Central memory CD8-positive, alpha-beta T cell (primary cell): ENCODE results near the gene SF3B3.
"Not testable (repeated sequence)": the region's sequence is repeated elsewhere in the genome, so short reads cannot be mapped to it uniquely, and the experiment has no call there.

ENCODE experiments used
- ATAC-seq: fragments of 150-1000 bp; cut with Tn5 transposase; replicated peaks from 2 replicates; pipeline ENCODE4 v1.10.0; 2022; ENCODE audit warnings: mild to moderate bottlenecking, moderate FRiP score, moderate number of reproducible peaks; ENCODE audit not compliant: poor library complexity, severe bottlenecking; ENCODE audit errors: extremely low read depth
- DNase-seq, 2 donors: peaks; one replicate each; pipeline ENCODE4 v3.0.0; 2021; ENCODE audit warnings: low spot score in 2 of 2
- H3K27ac Mint-ChIP-seq: one replicate; pipeline ENCODE4 v1.8.0; 2022; ENCODE audit warnings: low read depth, mild to moderate bottlenecking, moderate library complexity, mixed read lengths
- H3K27me3 Mint-ChIP-seq: one replicate; pipeline ENCODE4 v1.8.0; 2022; ENCODE audit warnings: mixed read lengths
- H3K36me3 Mint-ChIP-seq: one replicate; pipeline ENCODE4 v1.8.0; 2022; ENCODE audit warnings: mild to moderate bottlenecking, moderate library complexity, mixed read lengths; ENCODE audit not compliant: insufficient read depth
- H3K4me1 Mint-ChIP-seq: one replicate; pipeline ENCODE4 v1.8.0; 2022; ENCODE audit warnings: mixed read lengths
- H3K4me3 Mint-ChIP-seq: one replicate; pipeline ENCODE4 v1.8.0; 2022; ENCODE audit warnings: mild to moderate bottlenecking, moderate library complexity, mixed read lengths
- H3K9me3 Mint-ChIP-seq: one replicate; pipeline ENCODE4 v1.8.0; 2022; ENCODE audit warnings: mixed read lengths

The SF3B3 gene

DNA sequence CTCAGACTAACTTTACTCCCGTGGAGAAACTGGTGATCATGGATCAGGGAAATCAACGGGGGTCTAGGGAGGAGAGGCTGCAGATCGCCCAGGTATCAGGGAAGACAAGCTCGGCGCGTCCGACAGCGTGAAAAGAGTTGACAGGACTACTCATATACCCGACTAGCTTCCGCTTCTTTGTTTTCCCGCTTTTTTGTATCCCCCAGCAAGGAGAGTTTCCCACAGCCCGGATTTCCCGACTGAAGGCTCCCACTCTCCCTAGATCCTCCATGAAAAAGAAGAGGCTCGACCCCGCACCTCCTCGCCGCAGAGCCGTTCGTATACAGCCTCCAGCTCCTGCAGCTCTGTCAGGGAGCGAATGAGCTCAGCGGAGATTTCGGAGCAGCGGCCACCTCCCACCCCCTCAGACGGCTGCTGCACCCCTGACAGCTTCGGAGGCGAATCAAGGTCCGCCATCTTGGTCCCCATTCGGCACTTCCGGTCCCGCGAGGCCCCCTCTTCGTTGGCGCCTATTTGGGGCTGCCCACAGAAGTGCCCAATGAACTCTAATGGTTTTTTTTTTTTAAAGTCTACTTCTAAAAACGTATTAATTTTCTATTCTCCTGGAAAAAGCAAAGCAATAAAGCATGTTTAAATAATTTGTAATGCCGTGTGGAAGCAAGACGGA, 407 bp upstream of the SF3B3 start, which contains the start of gene COG4:
COG4 (minus strand) TSS at position 479 of the 667 bp plus-strand sequence; CDS start at position 468, 11 bp downstream.
- ATAC-seq (peak; percentile 61), DNase-seq (peak; percentile 80 to 83)
- H3K27me3 Mint-ChIP-seq, result no peaks in the 10 kb centered on the region
- H3K36me3 Mint-ChIP-seq, result peaks cover 51% of the 10 kb centered on the region
- peak within 1 kb of the TSS; percentile 95 for H3K4me3 Mint-ChIP-seq
- no peaks in the 10 kb centered on the region for H3K9me3 Mint-ChIP-seq
- peaks cover 61% of the 10 kb centered on the region for H3K4me1 Mint-ChIP-seq
- H3K27ac Mint-ChIP-seq, result peak within 1 kb of the TSS; percentile 99

DNA sequence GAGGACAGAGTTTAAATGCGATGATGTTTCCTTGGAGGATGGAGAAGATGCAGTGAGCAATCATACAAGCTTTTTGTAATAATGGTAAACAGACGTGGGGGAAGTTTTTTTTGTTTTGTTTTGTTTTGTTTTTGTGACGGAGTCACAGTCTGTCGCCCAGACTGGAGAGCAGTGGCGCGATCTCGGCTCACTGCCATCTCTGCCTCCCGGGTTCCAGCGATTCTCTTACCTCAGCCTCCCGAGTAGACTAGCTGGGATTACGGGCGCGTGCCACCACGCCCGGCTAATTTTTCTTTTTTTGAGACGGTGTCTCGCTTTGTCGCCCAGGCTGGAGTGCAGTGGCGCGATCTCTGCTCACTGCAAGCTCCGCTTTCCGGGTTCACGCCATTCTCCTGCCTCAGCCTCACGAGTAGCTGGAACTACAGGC, 796 bp downstream of the SF3B3 start:
- peak overlapping the region; percentile 95 for H3K4me3 Mint-ChIP-seq
- H3K9me3 Mint-ChIP-seq, H3K27me3 Mint-ChIP-seq: not testable (repeated sequence)
- H3K27ac Mint-ChIP-seq, result peak overlapping the region; percentile 99
- DNase-seq, result peak; percentile 39 to 58
- H3K36me3 Mint-ChIP-seq, result peaks cover 63% of the 10 kb centered on the region
- H3K4me1 Mint-ChIP-seq, result peaks cover 65% of the 10 kb centered on the region
- peak; percentile 39 for ATAC-seq

DNA sequence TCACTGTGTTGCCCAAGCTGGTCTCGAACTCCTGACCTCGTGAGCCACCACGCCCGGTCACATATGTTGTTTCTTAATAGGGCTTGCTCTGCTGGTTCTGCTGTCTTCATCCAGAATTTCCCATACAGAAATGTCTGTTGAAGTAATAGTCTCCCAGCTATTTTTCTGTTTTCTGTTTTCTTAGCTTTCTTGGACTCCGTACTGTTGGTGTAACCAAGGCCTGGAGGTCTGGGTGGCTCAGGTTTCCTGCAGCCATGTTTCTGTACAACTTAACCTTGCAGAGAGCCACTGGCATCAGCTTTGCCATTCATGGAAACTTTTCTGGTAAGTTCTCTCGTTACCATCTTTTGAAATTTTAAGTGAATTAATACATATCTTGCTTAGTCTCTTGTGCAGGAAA, 2.8 kb downstream of the SF3B3 start:
- Mint-ChIP-seq H3K27ac (peak overlapping the region; percentile 52), H3K4me3 (peak overlapping the region; percentile 95), H3K36me3 (peaks cover 72% of the 10 kb centered on the region), H3K9me3 (no peaks in the 10 kb centered on the region), H3K4me1 (peaks cover 53% of the 10 kb centered on the region), H3K27me3 (no peaks in the 10 kb centered on the region)
- no peak for ATAC-seq
- no peak for DNase-seq

DNA sequence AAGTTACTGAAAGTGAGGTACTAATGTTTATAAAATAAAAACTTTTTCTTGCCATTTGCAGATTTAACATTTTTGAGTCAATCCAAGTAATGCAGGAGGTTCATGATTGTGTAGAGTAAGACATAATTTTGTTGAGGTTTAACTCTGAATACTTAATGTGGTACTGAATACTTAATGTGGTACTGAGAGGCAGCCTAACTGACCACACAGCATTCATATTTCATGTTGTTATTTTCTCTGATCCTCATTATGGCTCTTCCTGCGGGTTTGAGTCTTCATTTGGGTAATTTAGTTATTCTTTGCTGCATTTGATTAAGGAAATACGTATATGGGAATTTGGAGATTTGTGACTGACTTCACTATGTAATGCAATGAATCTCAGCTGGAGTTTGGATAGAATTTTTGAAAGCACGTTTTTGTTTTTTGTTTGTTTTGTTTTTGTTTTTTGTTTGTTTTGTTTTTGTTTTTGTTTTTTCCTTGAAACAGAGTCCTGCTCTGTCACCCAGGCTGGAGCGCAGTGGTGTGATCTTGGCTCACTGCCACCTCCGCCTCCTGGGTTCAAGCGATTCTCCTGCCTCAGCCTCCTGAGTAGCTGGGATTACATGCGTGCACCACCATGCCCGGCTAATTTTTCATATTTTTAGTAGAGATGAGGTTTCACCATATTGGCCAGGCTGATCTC, 3.8 kb downstream of the SF3B3 start:
- peaks cover 82% of the 10 kb centered on the region for H3K36me3 Mint-ChIP-seq
- ATAC-seq (no peak), DNase-seq (no peak)
- no peaks in the 10 kb centered on the region for H3K9me3 Mint-ChIP-seq
- H3K4me1 Mint-ChIP-seq, result peaks cover 49% of the 10 kb centered on the region
- no peaks in the 10 kb centered on the region for H3K27me3 Mint-ChIP-seq
- H3K4me3 Mint-ChIP-seq, result peak overlapping the region; percentile 95
- H3K27ac Mint-ChIP-seq, result peak overlapping the region; percentile 52

DNA sequence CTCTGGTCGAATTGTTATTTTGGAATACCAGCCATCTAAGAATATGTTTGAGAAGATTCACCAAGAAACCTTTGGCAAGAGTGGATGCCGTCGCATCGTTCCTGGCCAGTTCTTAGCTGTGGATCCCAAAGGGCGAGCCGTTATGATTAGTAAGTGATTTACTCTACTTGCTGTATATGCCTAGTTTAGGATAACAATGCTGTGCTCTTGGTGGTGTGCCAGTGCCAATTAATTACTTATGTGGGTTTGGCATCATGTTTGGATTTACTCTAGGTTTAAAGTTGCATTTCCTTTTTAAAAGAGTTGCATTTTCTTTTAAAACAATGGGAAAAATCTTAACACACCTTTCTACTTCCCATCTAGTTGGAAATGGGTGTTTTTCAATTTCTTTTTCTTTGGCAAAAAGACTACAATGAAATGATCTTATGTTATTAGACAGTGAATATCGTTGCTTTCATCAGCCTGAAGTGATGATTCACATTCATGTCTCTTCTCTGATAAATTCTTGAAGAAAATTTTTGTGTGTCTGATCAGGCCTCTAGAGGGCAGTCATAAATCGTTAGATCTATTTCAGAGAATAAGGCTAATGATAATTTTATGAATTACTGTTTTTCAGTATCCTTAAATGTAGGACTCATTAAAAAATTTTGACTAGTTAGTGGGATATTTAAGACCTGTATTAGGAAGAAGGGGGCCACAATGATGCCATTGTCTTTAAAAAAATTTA, 5.6 kb downstream of the SF3B3 start:
- no peaks in the 10 kb centered on the region for H3K9me3 Mint-ChIP-seq
- H3K4me1 Mint-ChIP-seq, result peaks cover 46% of the 10 kb centered on the region
- H3K27ac Mint-ChIP-seq, result no peak overlapping the region
- DNase-seq (no peak), ATAC-seq (no peak)
- peak overlapping the region; percentile 59 for H3K4me3 Mint-ChIP-seq
- H3K27me3 Mint-ChIP-seq, result no peaks in the 10 kb centered on the region
- peaks cover 85% of the 10 kb centered on the region for H3K36me3 Mint-ChIP-seq

DNA sequence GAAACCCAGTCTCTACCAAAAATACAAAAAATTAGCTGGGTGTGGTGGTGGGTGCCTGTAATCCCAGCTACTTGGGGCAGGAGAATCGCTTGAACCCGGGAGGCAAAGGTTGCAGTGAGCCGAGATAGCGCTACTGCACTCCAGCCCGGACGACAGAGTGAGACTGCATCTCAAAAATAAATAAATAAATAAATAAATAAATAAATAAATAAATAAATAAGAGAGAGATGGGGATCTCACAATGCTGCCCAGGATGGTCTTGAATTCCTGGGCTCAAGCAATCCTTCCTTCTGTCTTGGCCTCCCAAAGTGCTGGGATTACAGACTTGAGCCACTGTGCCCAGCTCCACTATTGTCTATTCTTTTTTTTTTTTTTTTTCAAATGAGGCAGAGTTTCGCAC, 6.3 kb downstream of the SF3B3 start:
- H3K36me3 Mint-ChIP-seq, result peaks cover 83% of the 10 kb centered on the region
- not testable (repeated sequence) for H3K9me3 Mint-ChIP-seq, DNase-seq, H3K27ac Mint-ChIP-seq, H3K4me3 Mint-ChIP-seq, H3K27me3 Mint-ChIP-seq, ATAC-seq
- H3K4me1 Mint-ChIP-seq, result peaks cover 48% of the 10 kb centered on the region

DNA sequence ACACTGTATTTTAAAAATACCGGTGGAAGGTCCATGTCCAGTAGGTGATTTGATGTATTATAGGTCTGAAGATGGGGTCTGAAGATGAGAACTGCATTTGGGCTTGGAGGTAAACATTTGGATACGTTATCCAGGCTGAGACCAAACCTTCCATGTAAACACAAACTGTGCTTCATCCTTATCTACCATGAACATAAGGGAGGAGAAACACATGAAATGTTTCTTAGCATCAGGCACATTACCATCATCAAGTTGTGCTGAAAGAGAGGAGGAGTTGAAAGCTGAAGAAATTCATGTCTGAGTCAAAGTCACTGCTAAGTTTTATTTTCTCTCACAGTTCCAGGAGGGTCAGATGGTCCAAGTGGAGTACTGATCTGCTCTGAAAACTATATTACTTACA, 11.4 kb downstream of the SF3B3 start:
- ATAC-seq (no peak), DNase-seq (no peak)
- no peaks in the 10 kb centered on the region for H3K27me3 Mint-ChIP-seq
- H3K36me3 Mint-ChIP-seq, result peaks cover 93% of the 10 kb centered on the region
- no peaks in the 10 kb centered on the region for H3K9me3 Mint-ChIP-seq
- no peak overlapping the region for H3K27ac Mint-ChIP-seq
- H3K4me3 Mint-ChIP-seq, result no peak overlapping the region
- peaks cover 26% of the 10 kb centered on the region for H3K4me1 Mint-ChIP-seq

DNA sequence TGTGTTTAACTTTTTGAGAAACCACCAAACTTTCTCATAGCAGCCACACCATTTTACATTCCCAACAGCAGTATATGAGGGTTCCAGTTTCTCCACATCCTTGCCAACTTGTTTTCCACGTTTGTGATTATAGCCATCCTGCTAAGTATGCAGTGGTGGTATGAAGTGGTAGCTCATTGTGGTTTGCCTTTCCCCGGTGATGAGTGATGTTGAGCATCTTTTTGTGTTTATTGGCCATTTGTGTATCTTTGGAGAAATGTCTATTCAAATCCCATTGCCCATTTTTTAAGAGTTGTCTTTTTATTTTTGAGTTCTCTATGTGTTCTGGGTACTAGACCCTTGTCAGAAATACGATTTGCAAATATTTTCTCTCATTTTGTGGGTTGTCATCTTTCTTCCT, 17.4 kb downstream of the SF3B3 start:
- H3K27me3 Mint-ChIP-seq, result no peaks in the 10 kb centered on the region
- no peak overlapping the region for H3K4me3 Mint-ChIP-seq
- DNase-seq (no peak), ATAC-seq (no peak)
- peaks cover 7% of the 10 kb centered on the region for H3K4me1 Mint-ChIP-seq
- no peak overlapping the region for H3K27ac Mint-ChIP-seq
- H3K9me3 Mint-ChIP-seq, result no peaks in the 10 kb centered on the region
- H3K36me3 Mint-ChIP-seq, result peaks cover 95% of the 10 kb centered on the region

DNA sequence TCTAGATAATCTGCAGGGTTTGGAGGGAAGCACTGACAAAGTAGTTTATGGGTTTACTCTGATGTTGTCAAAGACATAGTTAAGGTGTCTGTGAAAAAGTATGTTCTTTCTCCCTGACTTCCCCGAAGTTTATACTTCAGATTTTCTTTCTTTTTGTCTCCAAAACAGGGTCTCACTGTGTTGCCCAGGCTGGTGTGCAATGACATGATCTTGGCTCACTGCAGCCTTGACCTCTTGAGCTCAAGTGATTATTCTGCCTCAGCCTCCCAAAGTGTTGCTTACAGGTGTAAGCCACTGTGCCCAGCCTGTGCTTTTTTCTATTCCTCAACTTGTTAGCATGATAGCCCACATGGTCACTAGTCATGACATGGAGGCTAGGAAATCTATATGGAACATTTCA, 20.9 kb downstream of the SF3B3 start:
- Mint-ChIP-seq H3K36me3 (peaks cover 89% of the 10 kb centered on the region), H3K4me3 (no peak overlapping the region), H3K9me3 (no peaks in the 10 kb centered on the region), H3K27ac (no peak overlapping the region), H3K4me1 (peaks cover 14% of the 10 kb centered on the region), H3K27me3 (no peaks in the 10 kb centered on the region)
- ATAC-seq (no peak), DNase-seq (no peak)

DNA sequence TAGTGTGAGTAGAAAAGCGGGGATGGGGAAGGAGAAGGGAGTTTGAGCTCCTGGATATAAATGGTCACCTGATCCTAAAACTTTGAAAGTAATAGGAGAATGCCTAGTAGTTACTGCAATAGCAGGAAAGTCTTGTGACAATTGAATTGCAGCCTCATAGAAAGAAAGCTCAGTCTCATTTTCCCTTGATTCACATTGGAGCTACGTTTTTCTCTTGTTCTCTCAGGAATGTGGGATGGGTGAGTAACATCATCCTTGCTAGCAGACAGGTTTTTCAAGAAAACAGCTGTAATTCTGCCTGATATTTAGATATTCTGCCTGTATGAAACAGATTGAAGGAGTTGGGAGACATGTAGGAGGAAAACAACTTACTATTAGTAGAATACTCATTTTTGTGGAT, 25.3 kb downstream of the SF3B3 start:
- no peaks in the 10 kb centered on the region for H3K27me3 Mint-ChIP-seq
- peak overlapping the region; percentile 15 for H3K27ac Mint-ChIP-seq
- H3K9me3 Mint-ChIP-seq, result no peaks in the 10 kb centered on the region
- no peak for DNase-seq
- no peak for ATAC-seq
- peaks cover 19% of the 10 kb centered on the region for H3K4me1 Mint-ChIP-seq
- H3K36me3 Mint-ChIP-seq, result peaks cover 82% of the 10 kb centered on the region
- H3K4me3 Mint-ChIP-seq, result no peak overlapping the region

DNA sequence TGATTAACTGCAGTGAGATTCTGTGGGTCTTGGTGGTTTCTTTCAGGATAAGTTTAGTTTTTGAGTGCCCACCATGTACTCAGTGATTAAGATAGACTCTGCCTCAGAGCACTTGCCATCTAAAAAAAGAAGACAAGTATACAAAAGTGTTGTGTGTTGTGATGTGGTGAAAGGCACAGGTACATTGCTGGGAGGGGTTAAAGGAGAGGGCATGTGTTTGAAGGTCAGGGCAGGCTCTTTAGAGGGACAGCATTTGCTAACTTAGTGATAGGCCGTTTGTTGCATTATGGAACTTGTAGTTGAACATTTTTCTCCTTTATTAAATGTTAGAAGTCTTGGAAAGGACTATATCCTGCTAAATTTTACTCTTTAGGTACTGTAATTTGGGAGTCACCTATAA, 26.5 kb downstream of the SF3B3 start:
- peaks cover 84% of the 10 kb centered on the region for H3K36me3 Mint-ChIP-seq
- no peaks in the 10 kb centered on the region for H3K27me3 Mint-ChIP-seq
- H3K4me1 Mint-ChIP-seq, result peaks cover 19% of the 10 kb centered on the region
- peak overlapping the region; percentile 36 for H3K27ac Mint-ChIP-seq
- H3K9me3 Mint-ChIP-seq, result no peaks in the 10 kb centered on the region
- ATAC-seq (no peak), DNase-seq (no peak)
- no peak overlapping the region for H3K4me3 Mint-ChIP-seq

DNA sequence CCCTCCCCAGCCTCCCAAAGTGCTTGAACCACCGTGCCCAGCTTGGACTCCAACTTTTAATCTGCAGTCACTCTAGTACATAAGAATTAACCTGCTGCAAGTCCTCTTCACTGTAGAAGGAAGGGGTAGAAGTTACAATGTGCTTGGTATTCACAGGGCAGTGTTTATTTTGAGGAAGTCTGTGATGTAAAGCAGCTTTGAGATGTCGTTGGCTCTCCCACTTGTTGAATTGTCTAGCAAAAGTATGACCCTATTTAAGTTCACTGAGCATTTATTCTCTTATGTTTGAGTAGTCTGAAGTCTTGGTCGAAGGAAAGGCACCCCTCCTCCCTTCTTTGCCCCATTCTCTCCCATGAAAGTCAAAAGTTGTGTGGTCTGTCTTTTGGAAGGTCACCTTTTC, 28.2 kb downstream of the SF3B3 start:
- ATAC-seq, result no peak
- DNase-seq, result no peak
- Mint-ChIP-seq H3K9me3 (no peaks in the 10 kb centered on the region), H3K27me3 (no peaks in the 10 kb centered on the region), H3K36me3 (peaks cover 84% of the 10 kb centered on the region), H3K27ac (no peak overlapping the region), H3K4me3 (no peak overlapping the region), H3K4me1 (peaks cover 19% of the 10 kb centered on the region)

DNA sequence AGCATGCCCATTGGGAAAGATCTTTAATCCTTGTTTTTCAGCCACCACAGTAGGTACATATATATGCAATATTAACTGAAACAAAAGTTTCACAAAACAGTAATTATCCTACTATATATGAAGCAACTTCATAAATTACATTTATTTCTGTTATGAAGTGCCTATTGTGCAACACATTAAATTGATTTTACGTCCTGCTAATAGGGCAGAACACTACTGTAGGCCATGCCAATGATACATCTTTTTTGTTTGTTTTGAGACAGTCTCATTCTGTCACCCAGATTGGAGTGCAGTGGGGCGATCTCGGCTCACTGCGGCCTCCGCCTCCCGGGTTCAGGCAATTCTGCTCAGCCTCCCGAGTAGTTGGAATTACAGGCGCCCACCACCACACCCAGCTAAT, 29.1 kb downstream of the SF3B3 start:
- no peak for DNase-seq
- no peak for ATAC-seq
- Mint-ChIP-seq H3K27me3 (no peaks in the 10 kb centered on the region), H3K4me1 (peaks cover 19% of the 10 kb centered on the region), H3K27ac (no peak overlapping the region), H3K36me3 (peaks cover 89% of the 10 kb centered on the region), H3K9me3 (no peaks in the 10 kb centered on the region), H3K4me3 (no peak overlapping the region)
